ENCODE results near the gene YIF1A. TPM values are rescaled to one million over a fixed set of nuclear protein-coding genes. Genes with fewer than 3 reads are reported as not detected.

Gene YIF1A
- total RNA-seq, 6 donors from 2014 or later: 25.1 to 107 (median 68.2) TPM

GRCh38 chr11:66291706-66292542 is 3.0 kb upstream of the YIF1A start, which contains the start of gene TMEM151A:
TSS of gene TMEM151A (plus strand) at chr11:66291894. CDS start at chr11:66292014, 120 bp downstream.
- peaks cover 23 to 43% (median 27%) of the 10 kb centered on the region in 4 donors for H3K4me1 ChIP-seq
- peaks cover 0 to 35% (median 9%) of the 10 kb centered on the region in 4 donors for H3K27me3 ChIP-seq
- ATAC-seq (ENCODE audit: low FRiP score in 2 of 2): no peak

DNA sequence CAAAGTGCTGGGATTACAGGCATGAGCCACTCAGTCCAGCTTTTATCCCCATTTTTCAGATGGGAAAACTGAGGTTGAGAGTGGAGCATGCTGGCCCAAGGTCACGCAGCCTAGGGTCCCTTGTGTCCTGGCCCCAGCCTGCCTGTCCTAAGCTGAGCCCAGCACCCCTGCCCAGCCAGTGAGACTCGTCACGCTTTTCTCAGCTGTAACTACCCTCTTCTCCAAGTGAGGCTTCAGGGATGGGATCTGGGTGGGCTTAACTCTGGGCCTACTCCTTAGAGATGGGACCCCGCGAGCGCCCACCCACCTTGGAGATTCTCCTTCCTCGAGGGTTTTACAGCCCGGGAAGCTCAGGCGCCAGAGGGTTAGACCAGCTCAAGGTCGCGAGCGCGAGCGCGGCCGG is 2.4 kb upstream of the YIF1A start:
- H3K4me3 ChIP-seq: peak overlapping the region in 3 of 4 donors; percentile 42 to 54 (median 45)
- H3K36me3 ChIP-seq: peaks cover 0 to 5% (median 0%) of the 10 kb centered on the region in 4 donors
- no peak overlapping the region for H3K27ac ChIP-seq
- peaks cover 23 to 45% (median 27%) of the 10 kb centered on the region in 4 donors for H3K4me1 ChIP-seq
- peaks cover 0 to 35% (median 9%) of the 10 kb centered on the region in 4 donors for H3K27me3 ChIP-seq
- WGBS, 2 donors: 18 to 29% methylated on average over 9 to 16 of the region's 16 CpGs
- no peaks in the 10 kb centered on the region for H3K9me3 ChIP-seq
- TF ChIP-seq, protein P1, sequence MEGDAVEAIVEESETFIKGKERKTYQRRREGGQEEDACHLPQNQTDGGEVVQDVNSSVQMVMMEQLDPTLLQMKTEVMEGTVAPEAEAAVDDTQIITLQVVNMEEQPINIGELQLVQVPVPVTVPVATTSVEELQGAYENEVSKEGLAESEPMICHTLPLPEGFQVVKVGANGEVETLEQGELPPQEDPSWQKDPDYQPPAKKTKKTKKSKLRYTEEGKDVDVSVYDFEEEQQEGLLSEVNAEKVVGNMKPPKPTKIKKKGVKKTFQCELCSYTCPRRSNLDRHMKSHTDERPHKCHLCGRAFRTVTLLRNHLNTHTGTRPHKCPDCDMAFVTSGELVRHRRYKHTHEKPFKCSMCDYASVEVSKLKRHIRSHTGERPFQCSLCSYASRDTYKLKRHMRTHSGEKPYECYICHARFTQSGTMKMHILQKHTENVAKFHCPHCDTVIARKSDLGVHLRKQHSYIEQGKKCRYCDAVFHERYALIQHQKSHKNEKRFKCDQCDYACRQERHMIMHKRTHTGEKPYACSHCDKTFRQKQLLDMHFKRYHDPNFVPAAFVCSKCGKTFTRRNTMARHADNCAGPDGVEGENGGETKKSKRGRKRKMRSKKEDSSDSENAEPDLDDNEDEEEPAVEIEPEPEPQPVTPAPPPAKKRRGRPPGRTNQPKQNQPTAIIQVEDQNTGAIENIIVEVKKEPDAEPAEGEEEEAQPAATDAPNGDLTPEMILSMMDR (IDR thresholded peaks at IDR 0.05): no peak
- TF ChIP-seq POLR2AphosphoS5 (IDR thresholded peaks at IDR 0.05) (no peak), EP300 (IDR thresholded peaks at IDR 0.05) (no peak)
- DNase-seq (no peak), ATAC-seq (ENCODE audit: low FRiP score in 2 of 2) (no peak)

More at GRCh38 chr11:66291706-66292542, 3.0 kb upstream of the YIF1A start, which contains the start of gene TMEM151A:
- Histone ChIP-seq H3K9me3 (no peaks in the 10 kb centered on the region), H3K36me3 (no peaks in the 10 kb centered on the region), H3K4me3 (peak within 1 kb of the TSS; percentile 42 to 54 (median 45)), H3K27ac (no peak within 1 kb of the TSS)
- 0 to 1% methylated on average over 1 to 47 of the region's 95 CpGs for WGBS, 2 donors
- TF ChIP-seq, protein P1 (IDR thresholded peaks at IDR 0.05): no peak
- TF ChIP-seq POLR2A (IDR thresholded peaks at IDR 0.05) (no peak), EP300 (IDR thresholded peaks at IDR 0.05) (no peak), POLR2AphosphoS5 (IDR thresholded peaks at IDR 0.05) (no peak)
- peak in 1 of 2 donors; percentile 89 for DNase-seq

DNA sequence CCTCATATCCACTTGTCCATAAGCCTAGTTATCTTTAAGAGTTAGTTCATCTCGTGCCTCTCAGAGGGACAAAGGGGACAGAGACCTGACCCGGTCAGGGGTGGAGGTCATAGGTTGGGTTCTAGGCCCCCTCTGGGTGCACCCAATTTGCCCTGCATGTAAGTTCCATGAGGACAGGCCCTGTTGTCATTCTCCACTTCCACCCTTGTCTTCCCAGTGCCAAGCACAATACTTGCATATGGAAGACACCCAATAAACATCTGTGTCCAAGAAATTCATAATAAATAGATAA is 1.3 kb upstream of the YIF1A start:
- Histone ChIP-seq H3K27me3 (peaks cover 0 to 34% (median 9%) of the 10 kb centered on the region in 4 donors), H3K36me3 (peaks cover 0 to 11% (median 3%) of the 10 kb centered on the region in 4 donors), H3K9me3 (no peaks in the 10 kb centered on the region), H3K27ac (no peak overlapping the region), H3K4me1 (peaks cover 23 to 45% (median 27%) of the 10 kb centered on the region in 4 donors), H3K4me3 (peak overlapping the region in 1 of 4 donors; percentile 79)
- DNase-seq (no peak), ATAC-seq (ENCODE audit: low FRiP score in 2 of 2) (no peak)
- WGBS, 2 donors: 64 to 74% methylated on average over 2 of the region's 2 CpGs
- no peak for TF ChIP-seq EP300 (IDR thresholded peaks at IDR 0.05)
- TF ChIP-seq POLR2AphosphoS5 (IDR thresholded peaks at IDR 0.05): no peak
- no peak for TF ChIP-seq POLR2A (IDR thresholded peaks at IDR 0.05)
- TF ChIP-seq, protein P1 (IDR thresholded peaks at IDR 0.05): no peak

GRCh38 chr11:66289548-66290329 is 796 bp upstream of the YIF1A start:
- peak; percentile 72 to 77 for ATAC-seq (ENCODE audit: low FRiP score in 2 of 2)
- Histone ChIP-seq H3K9me3 (no peaks in the 10 kb centered on the region), H3K27ac (peak overlapping the region; percentile 90 to 94 (median 94)), H3K27me3 (peaks cover 0 to 29% (median 9%) of the 10 kb centered on the region in 4 donors), H3K36me3 (peaks cover 0 to 16% (median 3%) of the 10 kb centered on the region in 4 donors), H3K4me1 (peaks cover 23 to 45% (median 27%) of the 10 kb centered on the region in 4 donors), H3K4me3 (peak overlapping the region; percentile 43 to 94 (median 77))
- DNase-seq: peak; percentile 71 to 90
- WGBS, 2 donors: 6 to 18% methylated on average over 22 to 34 of the region's 36 CpGs
- TF ChIP-seq POLR2A (IDR thresholded peaks at IDR 0.05) (no peak), POLR2AphosphoS5 (IDR thresholded peaks at IDR 0.05) (no peak), EP300 (IDR thresholded peaks at IDR 0.05) (no peak)
- TF ChIP-seq, protein P1 (IDR thresholded peaks at IDR 0.05): no peak
